Neural crest cell (in vitro differentiated cells): Measurements from ENCODE around the gene SHROOM3. TPM values are rescaled to one million over a fixed set of nuclear protein-coding genes. Genes with fewer than 3 reads are reported as not detected.

Source experiments
- DNase-seq: peaks from one replicate; pipeline ENCODE4 v3.0.0; 2021; ENCODE audit warnings: low read depth, mixed read lengths, low spot score
- H3K27ac Mint-ChIP-seq: one replicate; pipeline ENCODE4 v1.8.0; 2021; ENCODE audit warnings: mild to moderate bottlenecking, mixed read lengths; ENCODE audit not compliant: unreplicated experiment
- H3K27me3 Mint-ChIP-seq: 2 replicates; pipeline ENCODE4 v1.8.0; 2021; ENCODE audit warnings: low read depth, mild to moderate bottlenecking, mixed read lengths
- H3K36me3 Mint-ChIP-seq: 2 replicates; pipeline ENCODE4 v1.8.0; 2021; ENCODE audit warnings: low read depth, mild to moderate bottlenecking, mixed read lengths
- H3K4me1 Mint-ChIP-seq: 2 replicates; pipeline ENCODE4 v1.8.0; 2021; ENCODE audit warnings: mixed read lengths
- H3K4me3 Mint-ChIP-seq: one replicate; pipeline ENCODE4 v1.8.0; 2021; ENCODE audit warnings: mild to moderate bottlenecking, mixed read lengths
- H3K9me3 Mint-ChIP-seq: 2 replicates; pipeline ENCODE4 v1.8.0; 2021; ENCODE audit warnings: mixed read lengths
- long read RNA-seq: library from polyadenylated mRNA; unstranded; transcript quantifications from one replicate; pipeline ENCODE4 v2.0.0, GENCODE V29; 2020
- total RNA-seq: library from RNA; stranded (reverse); gene quantifications from 2 replicates; pipeline ENCODE4 v1.2.1, GENCODE V29; 2021
- TF ChIP-seq, protein P1 (sequence below): fragments of 200-600 bp; sonication (generic); conservative IDR thresholded peaks from 2 replicates; pipeline ENCODE4 v1.5.0; 2021; ENCODE audit warnings: antibody characterized with exemption, mild to moderate bottlenecking

SHROOM3 gene
- total RNA-seq: 36.4 and 40.1 TPM in 2 replicates
- long read RNA-seq, partial matches to known transcripts: 11 of 28 reads
- long read RNA-seq, other reads (novel, unspliced or antisense): 14 of 28 reads

DNA sequence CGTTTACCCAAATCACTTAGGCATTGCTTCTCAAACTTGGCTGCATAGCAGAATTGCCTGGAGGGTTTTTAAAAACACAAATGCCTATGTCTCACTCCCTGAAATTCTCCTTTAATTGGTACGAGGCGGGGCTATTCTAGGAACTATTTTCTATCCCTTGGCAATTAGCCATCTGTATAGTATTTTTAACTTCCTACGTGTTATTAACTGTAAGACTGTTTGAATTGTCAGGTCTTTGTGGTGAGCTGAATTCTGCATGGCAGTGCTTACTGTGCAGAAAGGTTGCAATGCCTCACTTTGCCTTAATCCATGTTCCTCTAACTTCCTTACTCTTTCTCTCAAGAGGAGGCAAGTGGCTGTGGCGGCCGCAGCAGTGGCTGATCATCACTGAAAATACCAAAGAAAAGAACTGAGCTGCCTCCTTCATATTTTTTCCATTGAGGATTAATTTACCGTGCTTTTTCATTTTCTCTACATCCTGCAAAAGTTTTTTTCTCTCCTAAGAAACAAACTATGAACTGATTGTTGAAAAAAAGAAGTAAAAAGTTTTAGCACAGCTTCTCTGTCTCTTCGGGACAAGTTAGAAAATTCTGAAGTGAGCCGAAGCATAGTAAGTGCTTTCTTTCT is at the start of gene SHROOM3:
Gene SHROOM3, plus strand, starts transcription at position 329 of the 627 bp plus-strand sequence. CDS start 824 bp downstream, outside the sequence.
- Mint-ChIP-seq H3K9me3 (peaks cover 2% of the 10 kb centered on the region), H3K27me3 (no peaks in the 10 kb centered on the region), H3K36me3 (peaks cover 9% of the 10 kb centered on the region), H3K27ac (peak within 1 kb of the TSS; percentile 97), H3K4me1 (peaks cover 69% of the 10 kb centered on the region), H3K4me3 (peak within 1 kb of the TSS; percentile 94)
- TF ChIP-seq, protein P1, sequence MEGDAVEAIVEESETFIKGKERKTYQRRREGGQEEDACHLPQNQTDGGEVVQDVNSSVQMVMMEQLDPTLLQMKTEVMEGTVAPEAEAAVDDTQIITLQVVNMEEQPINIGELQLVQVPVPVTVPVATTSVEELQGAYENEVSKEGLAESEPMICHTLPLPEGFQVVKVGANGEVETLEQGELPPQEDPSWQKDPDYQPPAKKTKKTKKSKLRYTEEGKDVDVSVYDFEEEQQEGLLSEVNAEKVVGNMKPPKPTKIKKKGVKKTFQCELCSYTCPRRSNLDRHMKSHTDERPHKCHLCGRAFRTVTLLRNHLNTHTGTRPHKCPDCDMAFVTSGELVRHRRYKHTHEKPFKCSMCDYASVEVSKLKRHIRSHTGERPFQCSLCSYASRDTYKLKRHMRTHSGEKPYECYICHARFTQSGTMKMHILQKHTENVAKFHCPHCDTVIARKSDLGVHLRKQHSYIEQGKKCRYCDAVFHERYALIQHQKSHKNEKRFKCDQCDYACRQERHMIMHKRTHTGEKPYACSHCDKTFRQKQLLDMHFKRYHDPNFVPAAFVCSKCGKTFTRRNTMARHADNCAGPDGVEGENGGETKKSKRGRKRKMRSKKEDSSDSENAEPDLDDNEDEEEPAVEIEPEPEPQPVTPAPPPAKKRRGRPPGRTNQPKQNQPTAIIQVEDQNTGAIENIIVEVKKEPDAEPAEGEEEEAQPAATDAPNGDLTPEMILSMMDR: no peak
- DNase-seq: peak; percentile 18

DNA sequence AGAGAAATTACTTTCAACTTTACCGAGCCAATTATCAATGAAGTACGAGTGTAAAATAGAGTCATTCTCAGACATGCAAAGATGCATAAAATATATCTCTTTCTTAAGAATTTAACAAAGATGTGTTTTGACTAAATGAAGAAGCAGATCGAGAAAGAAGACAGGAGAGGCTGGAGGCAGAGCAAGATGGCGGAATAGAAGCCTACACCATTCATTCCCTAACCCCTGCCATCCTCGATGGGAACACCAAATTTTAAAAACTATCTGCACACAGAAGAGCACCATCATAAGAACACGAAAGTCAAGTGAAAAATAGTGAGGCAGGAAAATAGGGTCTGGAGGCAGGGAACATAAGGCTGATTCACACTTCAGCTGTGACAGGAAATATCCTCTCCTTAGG is 49.1 kb upstream of the SHROOM3 start:
- peaks cover 30% of the 10 kb centered on the region for H3K27me3 Mint-ChIP-seq
- peaks cover 12% of the 10 kb centered on the region for H3K9me3 Mint-ChIP-seq
- no peak overlapping the region for H3K4me3 Mint-ChIP-seq
- TF ChIP-seq, protein P1: no peak
- H3K27ac Mint-ChIP-seq: no peak overlapping the region
- no peak for DNase-seq
- H3K4me1 Mint-ChIP-seq: no peaks in the 10 kb centered on the region
- peaks cover 3% of the 10 kb centered on the region for H3K36me3 Mint-ChIP-seq

DNA sequence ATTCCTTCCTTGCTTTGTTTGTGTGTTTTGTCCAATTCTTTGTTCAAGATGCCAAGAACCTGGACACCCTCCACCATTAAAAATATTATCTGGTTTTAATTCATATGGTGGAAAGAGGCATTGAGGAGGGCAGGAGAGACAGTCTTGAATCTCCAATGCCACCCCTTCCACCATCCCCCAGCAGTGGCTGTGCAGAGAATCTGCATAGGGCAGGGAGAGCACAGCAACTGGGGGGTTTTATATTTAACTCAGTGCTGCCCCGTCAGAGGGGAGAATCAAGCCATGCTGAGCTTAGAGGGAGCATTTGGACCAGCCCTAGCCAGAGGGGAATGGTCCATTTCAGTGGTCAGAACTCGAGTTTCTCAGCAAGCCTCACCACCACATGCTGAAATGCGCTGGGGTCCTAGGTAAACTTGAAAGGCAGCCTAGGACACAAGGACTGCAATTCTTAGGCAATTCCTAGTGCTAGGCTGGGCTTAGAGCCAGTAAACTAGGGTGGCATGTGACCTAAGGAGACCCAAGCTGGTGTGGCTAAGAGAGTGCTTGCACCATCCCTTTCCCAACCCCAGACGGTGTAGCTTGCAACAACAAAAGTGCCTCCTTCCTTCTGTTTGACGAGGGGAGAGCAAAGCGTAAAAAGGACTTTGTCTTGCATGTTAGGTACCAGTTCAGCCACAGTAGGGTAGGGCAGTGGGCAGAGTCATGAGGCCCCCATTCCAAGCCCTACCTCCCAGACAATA is 48.3 kb upstream of the SHROOM3 start:
- peaks cover 11% of the 10 kb centered on the region for H3K9me3 Mint-ChIP-seq
- TF ChIP-seq, protein P1: no peak
- H3K27ac Mint-ChIP-seq: no peak overlapping the region
- H3K27me3 Mint-ChIP-seq: peaks cover 34% of the 10 kb centered on the region
- DNase-seq: no peak
- no peaks in the 10 kb centered on the region for H3K4me1 Mint-ChIP-seq
- H3K36me3 Mint-ChIP-seq: peaks cover 3% of the 10 kb centered on the region
- no peak overlapping the region for H3K4me3 Mint-ChIP-seq

DNA sequence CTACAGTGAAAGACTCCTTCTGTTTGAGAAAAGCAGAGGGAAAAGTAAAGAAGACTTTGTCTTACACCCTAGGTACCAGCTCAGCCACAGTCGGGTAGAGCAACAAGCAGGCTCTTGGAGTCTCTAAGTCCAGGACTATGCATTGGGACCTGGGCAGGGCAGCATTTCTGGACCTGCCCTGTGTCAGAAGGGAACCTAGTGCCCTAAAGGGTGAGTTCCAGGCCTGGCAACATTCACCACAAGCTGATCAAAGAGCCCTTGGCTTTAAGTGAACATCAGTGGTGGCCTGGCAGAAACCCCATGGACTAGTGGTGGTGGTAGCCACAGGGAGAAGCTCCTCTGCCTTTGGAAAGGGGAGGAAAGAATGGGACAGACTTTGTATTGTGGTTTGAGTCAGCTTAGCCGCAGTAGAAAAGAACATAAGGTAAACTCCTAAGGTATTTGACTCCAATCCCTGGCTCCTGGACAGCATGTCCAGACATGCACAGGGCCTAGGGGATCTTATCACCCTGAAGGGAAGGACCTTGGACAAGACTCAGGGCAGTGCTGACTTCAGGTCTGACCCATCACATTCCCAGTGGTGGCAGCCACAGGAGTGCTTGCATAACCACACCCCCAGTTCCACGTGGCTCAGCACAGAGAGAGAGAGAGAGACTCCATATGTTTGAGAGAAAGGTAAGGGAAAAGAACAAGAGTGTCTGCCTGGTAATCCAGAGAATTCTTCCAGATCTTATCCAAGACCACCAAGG is 46.7 kb upstream of the SHROOM3 start:
- Mint-ChIP-seq H3K27ac (no peak overlapping the region), H3K4me1 (no peaks in the 10 kb centered on the region), H3K36me3 (peaks cover 2% of the 10 kb centered on the region), H3K4me3 (no peak overlapping the region), H3K27me3 (peaks cover 31% of the 10 kb centered on the region), H3K9me3 (peaks cover 13% of the 10 kb centered on the region)
- DNase-seq: no peak
- TF ChIP-seq, protein P1: no peak

DNA sequence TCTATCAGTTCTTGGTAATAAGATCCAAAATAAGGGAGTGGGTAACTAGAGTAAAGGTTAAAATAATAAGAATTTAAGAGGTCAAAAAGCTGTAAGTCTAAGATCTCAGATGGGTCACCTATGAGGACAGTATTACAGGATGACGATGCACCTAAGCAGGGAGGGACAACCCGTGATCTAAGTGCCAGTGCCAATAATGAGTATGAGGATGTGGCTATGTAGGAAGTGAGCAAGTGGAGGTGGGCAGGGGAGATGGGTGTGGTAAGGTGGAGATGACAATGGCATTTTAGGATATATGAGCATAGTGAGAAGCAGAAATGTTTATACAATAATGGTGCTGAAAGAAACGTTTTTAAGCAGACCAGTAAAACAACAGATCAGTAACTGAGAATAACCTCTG is 33.4 kb upstream of the SHROOM3 start:
- DNase-seq: no peak
- no peaks in the 10 kb centered on the region for H3K4me1 Mint-ChIP-seq
- TF ChIP-seq, protein P1: no peak
- peaks cover 2% of the 10 kb centered on the region for H3K9me3 Mint-ChIP-seq
- H3K4me3 Mint-ChIP-seq: no peak overlapping the region
- no peaks in the 10 kb centered on the region for H3K36me3 Mint-ChIP-seq
- H3K27ac Mint-ChIP-seq: no peak overlapping the region
- peaks cover 36% of the 10 kb centered on the region for H3K27me3 Mint-ChIP-seq
